Stimulated activated CD8-positive, alpha-beta memory T cell treated with anti-CD3 and anti-CD28 coated beads, Interleukin-15, amount 100 ng/mL, for 1 hour (primary cell): ENCODE measurements around the gene LST1.

Source experiments
- DNase-seq: peaks from one replicate; pipeline ENCODE4 v3.0.0-alpha.2; 2020; ENCODE audit warnings: low read depth

The LST1 gene

DNA sequence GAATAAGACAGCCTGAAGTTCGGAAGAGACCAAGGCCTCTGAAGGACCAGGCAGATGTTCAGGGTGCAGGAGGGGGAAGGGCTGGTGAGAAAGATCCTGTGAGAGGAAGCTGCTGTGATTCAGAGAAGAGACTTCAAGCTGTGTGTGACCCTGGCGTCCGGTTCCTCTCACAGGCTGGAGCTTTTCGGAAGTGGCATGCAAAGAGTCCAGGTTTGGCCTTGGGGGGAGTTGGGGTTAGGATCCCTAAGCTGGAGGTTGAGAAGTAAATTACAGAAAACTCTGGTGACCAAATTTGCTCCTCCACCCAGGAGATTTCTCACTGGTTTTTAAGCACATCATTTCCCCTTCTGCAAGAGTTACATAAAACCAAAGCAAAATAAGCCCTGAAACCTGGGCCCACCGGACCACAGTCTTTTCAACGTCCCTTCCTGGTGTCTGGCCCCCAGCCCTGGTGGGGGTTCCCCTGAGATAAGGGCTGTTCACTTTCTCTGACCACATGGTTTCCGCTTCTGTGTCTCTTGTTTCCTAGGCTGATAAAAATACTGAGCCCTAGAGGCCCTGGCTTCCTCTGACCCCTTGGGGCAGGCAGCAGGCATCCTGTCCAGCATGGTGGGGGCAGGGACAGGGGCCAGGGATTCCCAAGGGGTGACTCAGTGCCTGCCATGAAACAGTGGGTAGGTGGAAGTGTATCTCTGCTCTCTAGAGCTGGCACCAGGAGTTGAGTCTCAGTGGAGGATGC, 25.9 kb upstream of the LST1 start:
- no peak for DNase-seq

DNA sequence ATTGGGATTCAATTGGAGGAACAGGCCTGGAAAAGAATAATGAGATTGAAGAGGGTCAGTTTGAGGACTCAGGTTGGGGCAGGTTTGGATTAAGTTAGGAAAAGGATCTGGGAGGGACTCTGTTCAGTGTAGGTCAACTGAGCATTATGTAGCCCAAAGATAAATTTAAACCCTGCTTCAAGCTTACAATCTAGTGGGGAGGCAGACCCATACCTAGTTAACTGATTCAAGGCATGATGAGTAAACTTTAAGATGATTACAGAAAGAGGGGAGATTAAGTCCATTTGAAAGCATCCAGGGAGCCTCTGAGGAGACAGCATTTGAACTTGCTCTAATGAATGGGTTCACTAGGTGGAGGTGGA, 25.4 kb upstream of the LST1 start:
- no peak for DNase-seq

DNA sequence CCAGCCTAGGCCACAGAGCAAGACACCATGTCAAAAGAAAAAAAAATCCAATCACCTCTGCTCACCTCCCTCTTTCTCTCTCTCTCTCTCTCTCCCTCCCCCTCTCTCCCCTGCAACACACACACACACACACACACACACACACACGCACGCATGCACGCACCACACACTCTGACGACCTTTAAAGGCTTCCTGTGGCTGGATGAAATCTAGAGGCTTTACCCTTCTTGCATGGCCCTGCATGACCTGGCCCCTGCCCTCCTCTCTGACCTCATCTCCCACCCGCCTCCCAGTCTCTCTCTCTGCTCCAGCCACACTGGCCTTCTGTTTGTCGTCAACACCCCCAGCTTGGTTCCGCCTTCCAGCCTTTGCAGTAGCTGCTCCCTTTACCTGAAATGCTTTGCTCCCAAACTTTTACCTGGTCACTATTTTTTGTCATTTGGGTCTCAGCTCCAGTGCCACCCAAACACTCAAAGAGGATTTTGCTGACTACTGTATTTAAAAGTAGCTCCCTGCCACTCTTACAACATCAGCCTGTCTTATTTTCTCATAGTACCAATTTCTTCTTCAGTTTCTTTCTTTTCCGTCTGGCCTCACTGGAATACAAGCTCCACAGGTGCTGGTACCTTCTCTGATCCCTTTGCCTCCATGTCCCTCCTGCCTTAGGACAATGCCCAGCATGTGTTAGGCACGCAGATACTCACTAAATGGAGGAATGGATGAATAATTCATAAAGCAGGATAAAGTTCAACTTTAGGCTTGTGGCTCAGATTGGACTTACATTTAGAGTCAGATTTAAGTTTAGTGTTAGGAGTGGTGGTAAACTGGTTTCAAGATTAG, 18.3 kb upstream of the LST1 start:
- no peak for DNase-seq

DNA sequence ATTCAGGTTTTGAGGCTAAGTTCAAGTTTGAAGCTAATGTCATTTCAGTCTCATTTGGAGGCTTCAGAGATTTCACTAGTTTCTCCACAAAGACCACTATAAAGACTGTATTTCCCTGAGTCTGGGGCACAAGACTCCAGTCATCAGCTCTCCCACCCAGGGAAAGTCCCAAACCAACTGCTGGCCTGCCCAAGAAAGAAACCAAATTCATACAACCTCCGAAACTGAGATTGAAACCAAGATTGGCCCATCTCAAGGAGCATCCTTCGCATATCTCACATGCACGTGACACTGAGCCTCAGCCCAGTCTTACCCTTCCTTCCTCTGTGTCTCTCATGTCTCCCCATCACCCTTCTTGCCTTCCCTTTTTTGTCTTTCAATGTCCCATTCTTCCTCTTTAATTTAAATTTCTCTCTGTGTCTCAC, 17.5 kb upstream of the LST1 start:
- no peak for DNase-seq

DNA sequence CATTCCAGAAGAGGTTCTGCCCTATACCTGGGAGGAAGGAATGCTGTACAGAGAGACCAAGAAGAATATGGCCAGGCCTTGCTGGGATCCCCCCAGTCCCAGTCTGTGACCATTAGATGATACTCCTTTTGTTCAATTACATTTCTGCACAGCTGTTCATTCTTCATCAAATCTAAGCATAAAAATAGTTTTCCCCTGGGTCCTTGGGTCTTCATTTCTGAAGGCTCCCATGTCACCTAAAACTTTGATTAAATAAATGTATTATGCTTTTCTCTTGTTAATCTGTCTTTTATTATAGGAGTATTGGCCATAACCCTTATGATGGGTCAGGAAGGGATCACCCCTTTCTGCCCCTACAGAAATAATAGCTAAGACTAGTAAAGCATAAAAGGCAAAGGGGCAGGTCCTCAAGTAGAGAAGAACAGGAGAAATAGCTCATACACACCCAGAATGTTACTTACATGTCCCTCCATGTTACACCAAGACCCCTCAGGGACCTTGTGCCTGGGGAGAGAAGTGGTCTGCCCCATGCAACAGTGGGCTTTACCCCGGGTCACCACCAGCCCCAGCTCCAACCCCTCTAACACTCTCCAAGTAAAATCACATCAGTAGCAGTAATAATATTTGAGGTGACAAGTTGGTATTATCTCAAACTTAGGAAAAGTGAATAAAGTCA, 16.1 kb upstream of the LST1 start:
- no peak for DNase-seq

DNA sequence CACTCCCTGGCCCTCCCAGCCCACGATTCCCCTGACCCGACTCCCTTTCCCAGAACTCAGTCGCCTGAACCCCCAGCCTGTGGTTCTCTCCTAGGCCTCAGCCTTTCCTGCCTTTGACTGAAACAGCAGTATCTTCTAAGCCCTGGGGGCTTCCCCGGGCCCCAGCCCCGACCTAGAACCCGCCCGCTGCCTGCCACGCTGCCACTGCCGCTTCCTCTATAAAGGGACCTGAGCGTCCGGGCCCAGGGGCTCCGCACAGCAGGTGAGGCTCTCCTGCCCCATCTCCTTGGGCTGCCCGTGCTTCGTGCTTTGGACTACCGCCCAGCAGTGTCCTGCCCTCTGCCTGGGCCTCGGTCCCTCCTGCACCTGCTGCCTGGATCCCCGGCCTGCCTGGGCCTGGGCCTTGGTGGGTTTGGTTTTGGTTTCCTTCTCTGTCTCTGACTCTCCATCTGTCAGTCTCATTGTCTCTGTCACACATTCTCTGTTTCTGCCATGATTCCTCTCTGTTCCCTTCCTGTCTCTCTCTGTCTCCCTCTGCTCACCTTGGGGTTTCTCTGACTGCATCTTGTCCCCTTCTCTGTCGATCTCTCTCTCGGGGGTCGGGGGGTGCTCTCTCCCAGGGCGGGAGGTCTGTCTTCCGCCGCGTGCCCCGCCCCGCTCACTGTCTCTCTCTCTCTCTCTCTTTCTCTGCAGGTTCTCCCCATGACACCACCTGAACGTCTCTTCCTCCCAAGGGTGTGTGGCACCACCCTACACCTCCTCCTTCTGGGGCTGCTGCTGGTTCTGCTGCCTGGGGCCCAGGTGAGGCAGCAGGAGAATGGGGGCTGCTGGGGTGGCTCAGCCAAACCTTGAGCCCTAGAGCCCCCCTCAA, 13.8 kb upstream of the LST1 start, which contains the start of gene LTA:
LTA (plus strand) TSS at position 249 of the 871 bp plus-strand sequence; CDS start at position 703, 454 bp downstream.
- no peak for DNase-seq

DNA sequence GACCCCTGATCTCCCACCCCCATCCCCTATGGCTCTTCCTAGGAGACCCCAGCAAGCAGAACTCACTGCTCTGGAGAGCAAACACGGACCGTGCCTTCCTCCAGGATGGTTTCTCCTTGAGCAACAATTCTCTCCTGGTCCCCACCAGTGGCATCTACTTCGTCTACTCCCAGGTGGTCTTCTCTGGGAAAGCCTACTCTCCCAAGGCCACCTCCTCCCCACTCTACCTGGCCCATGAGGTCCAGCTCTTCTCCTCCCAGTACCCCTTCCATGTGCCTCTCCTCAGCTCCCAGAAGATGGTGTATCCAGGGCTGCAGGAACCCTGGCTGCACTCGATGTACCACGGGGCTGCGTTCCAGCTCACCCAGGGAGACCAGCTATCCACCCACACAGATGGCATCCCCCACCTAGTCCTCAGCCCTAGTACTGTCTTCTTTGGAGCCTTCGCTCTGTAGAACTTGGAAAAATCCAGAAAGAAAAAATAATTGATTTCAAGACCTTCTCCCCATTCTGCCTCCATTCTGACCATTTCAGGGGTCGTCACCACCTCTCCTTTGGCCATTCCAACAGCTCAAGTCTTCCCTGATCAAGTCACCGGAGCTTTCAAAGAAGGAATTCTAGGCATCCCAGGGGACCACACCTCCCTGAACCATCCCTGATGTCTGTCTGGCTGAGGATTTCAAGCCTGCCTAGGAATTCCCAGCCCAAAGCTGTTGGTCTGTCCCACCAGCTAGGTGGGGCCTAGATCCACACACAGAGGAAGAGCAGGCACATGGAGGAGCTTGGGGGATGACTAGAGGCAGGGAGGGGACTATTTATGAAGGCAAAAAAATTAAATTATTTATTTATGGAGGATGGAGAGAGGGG, 12.6 kb upstream of the LST1 start:
- no peak for DNase-seq

DNA sequence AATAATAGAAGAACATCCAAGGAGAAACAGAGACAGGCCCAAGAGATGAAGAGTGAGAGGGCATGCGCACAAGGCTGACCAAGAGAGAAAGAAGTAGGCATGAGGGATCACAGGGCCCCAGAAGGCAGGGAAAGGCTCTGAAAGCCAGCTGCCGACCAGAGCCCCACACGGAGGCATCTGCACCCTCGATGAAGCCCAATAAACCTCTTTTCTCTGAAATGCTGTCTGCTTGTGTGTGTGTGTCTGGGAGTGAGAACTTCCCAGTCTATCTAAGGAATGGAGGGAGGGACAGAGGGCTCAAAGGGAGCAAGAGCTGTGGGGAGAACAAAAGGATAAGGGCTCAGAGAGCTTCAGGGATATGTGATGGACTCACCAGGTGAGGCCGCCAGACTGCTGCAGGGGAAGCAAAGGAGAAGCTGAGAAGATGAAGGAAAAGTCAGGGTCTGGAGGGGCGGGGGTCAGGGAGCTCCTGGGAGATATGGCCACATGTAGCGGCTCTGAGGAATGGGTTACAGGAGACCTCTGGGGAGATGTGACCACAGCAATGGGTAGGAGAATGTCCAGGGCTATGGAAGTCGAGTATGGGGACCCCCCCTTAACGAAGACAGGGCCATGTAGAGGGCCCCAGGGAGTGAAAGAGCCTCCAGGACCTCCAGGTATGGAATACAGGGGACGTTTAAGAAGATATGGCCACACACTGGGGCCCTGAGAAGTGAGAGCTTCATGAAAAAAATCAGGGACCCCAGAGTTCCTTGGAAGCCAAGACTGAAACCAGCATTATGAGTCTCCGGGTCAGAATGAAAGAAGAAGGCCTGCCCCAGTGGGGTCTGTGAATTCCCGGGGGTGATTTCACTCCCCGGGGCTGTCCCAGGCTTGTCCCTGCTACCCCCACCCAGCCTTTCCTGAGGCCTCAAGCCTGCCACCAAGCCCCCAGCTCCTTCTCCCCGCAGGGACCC, 11.7 kb upstream of the LST1 start:
- DNase-seq, result no peak

DNA sequence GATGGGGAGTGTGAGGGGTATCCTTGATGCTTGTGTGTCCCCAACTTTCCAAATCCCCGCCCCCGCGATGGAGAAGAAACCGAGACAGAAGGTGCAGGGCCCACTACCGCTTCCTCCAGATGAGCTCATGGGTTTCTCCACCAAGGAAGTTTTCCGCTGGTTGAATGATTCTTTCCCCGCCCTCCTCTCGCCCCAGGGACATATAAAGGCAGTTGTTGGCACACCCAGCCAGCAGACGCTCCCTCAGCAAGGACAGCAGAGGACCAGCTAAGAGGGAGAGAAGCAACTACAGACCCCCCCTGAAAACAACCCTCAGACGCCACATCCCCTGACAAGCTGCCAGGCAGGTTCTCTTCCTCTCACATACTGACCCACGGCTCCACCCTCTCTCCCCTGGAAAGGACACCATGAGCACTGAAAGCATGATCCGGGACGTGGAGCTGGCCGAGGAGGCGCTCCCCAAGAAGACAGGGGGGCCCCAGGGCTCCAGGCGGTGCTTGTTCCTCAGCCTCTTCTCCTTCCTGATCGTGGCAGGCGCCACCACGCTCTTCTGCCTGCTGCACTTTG, 10.7 kb upstream of the LST1 start, which contains the start of gene TNF:
TNF (plus strand) TSS at position 231 of the 567 bp plus-strand sequence; CDS start at position 408, 177 bp downstream.
- DNase-seq, result no peak

DNA sequence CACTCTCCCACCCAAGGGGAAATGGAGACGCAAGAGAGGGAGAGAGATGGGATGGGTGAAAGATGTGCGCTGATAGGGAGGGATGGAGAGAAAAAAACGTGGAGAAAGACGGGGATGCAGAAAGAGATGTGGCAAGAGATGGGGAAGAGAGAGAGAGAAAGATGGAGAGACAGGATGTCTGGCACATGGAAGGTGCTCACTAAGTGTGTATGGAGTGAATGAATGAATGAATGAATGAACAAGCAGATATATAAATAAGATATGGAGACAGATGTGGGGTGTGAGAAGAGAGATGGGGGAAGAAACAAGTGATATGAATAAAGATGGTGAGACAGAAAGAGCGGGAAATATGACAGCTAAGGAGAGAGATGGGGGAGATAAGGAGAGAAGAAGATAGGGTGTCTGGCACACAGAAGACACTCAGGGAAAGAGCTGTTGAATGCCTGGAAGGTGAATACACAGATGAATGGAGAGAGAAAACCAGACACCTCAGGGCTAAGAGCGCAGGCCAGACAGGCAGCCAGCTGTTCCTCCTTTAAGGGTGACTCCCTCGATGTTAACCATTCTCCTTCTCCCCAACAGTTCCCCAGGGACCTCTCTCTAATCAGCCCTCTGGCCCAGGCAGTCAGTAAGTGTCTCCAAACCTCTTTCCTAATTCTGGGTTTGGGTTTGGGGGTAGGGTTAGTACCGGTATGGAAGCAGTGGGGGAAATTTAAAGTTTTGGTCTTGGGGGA, 10.0 kb upstream of the LST1 start:
- no peak for DNase-seq

DNA sequence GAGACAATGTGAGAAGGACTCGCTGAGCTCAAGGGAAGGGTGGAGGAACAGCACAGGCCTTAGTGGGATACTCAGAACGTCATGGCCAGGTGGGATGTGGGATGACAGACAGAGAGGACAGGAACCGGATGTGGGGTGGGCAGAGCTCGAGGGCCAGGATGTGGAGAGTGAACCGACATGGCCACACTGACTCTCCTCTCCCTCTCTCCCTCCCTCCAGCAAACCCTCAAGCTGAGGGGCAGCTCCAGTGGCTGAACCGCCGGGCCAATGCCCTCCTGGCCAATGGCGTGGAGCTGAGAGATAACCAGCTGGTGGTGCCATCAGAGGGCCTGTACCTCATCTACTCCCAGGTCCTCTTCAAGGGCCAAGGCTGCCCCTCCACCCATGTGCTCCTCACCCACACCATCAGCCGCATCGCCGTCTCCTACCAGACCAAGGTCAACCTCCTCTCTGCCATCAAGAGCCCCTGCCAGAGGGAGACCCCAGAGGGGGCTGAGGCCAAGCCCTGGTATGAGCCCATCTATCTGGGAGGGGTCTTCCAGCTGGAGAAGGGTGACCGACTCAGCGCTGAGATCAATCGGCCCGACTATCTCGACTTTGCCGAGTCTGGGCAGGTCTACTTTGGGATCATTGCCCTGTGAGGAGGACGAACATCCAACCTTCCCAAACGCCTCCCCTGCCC, 9.0 kb upstream of the LST1 start:
- DNase-seq, result no peak

DNA sequence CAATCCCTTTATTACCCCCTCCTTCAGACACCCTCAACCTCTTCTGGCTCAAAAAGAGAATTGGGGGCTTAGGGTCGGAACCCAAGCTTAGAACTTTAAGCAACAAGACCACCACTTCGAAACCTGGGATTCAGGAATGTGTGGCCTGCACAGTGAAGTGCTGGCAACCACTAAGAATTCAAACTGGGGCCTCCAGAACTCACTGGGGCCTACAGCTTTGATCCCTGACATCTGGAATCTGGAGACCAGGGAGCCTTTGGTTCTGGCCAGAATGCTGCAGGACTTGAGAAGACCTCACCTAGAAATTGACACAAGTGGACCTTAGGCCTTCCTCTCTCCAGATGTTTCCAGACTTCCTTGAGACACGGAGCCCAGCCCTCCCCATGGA, 8.5 kb upstream of the LST1 start:
- DNase-seq, result no peak

DNA sequence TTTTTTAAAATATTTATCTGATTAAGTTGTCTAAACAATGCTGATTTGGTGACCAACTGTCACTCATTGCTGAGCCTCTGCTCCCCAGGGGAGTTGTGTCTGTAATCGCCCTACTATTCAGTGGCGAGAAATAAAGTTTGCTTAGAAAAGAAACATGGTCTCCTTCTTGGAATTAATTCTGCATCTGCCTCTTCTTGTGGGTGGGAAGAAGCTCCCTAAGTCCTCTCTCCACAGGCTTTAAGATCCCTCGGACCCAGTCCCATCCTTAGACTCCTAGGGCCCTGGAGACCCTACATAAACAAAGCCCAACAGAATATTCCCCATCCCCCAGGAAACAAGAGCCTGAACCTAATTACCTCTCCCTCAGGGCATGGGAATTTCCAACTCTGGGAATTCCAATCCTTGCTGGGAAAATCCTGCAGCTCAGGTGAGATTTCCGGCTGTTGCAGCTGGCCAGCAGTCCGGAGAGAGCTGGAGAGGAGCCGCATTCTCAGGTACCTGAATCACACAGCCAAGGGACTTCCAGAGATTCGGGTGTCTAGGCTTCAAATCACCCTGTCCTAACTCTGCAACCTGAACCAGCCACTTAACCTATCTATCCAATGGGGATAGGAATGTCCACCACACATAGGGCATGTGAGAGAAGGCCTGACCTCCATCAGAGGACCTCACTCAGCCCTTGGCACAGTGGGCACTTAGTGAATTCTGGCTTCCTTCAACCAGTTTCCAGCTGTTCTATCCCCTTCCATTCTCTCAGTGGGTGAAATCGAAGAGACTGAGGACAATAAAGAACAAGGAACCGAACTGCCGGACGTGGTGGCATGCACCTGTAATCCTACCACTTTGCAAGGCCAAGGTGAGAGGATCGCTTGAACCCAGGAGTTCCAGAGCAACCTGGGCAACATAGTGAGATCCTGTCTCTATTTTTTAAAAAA, 7.6 kb upstream of the LST1 start:
- DNase-seq, result no peak

DNA sequence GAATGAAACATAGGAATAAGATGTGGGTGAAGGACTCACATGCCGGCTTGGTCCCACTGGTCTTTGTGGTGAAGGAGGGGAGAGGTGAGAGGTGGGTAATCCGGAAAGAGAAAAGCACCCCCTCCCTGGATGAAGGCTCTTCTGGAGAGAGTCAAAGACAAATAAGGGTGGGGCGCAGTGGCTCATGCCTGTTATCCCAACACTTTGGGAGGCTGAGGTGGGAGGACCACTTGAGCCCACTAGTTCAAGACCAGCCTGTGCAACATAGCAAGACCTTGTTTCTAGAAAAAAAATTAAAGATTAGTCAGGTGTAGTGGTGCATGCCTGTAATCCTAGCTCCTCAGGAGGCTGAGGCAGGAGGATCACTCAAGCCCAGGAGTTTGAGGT, 7.0 kb upstream of the LST1 start:
- no peak for DNase-seq

DNA sequence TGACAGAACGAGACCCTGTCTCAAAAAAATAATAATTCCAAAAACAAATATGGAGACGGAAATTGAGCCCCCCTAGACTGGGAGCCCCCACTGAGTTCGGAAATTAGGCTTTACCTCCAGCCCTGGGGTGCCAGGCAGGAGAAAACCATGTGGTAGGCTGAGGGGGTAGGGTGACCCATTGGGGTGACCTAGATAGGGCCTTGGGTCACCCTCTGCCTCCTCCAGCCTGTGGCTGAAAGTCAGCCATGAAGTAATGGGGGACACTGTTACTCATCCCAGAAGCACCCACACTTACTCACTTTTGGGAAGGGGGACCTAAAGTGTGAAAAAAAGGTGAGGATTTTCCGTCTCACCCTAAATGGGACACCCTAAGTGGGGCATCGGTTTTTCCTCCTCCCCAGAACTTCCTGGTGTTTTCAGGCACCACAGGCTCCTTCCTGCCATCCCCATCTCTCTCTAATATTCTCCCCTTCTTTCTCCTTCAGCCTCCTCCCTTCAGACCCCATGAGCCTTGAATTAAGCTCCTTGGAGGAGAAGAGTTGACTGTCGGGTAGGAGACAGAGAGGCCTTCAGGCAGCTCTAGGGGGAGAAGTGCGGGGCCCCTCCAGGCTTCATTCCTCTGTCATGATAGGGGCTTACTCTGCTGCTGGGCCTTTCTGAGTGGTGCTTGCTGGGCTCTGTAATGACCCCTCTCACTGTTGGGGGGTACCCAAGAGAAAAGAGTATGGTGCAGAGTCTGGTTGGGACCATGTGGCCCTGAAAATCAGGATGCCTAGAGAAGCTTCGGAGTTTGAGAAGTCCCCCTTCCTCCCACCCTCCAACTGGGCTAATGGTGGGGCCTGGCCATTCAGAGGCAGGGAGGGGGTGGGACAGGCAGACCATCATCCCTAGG, 6.3 kb upstream of the LST1 start:
- DNase-seq, result no peak

DNA sequence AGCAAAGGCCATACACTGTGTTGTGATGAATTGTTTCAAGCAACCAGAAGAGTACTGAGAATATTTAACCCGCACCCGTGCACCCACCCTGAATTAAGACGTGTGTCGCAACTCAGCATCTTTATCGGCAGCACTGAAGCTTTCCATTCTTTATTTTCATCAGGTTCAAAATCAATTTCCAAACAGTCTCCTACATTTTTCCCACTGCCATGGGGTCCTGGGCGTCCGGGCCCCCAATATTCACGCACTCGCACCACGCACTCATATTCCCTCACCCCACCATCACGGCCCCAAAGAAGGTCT, 5.7 kb upstream of the LST1 start:
- DNase-seq, result no peak
